Activated CD8-positive, alpha-beta memory T cell treated with anti-CD3 and anti-CD28 coated beads, Interleukin-2, amount 50 U/mL, for 48 hours (primary cell): ENCODE measurements around the gene PCNX3.
"Not testable (repeated sequence)": the region's sequence is repeated elsewhere in the genome, so short reads cannot be mapped to it uniquely, and the experiment has no call there.

Source experiments
- DNase-seq: peaks from one replicate; pipeline ENCODE4 v3.0.0-alpha.2; 2020

The PCNX3 gene

DNA sequence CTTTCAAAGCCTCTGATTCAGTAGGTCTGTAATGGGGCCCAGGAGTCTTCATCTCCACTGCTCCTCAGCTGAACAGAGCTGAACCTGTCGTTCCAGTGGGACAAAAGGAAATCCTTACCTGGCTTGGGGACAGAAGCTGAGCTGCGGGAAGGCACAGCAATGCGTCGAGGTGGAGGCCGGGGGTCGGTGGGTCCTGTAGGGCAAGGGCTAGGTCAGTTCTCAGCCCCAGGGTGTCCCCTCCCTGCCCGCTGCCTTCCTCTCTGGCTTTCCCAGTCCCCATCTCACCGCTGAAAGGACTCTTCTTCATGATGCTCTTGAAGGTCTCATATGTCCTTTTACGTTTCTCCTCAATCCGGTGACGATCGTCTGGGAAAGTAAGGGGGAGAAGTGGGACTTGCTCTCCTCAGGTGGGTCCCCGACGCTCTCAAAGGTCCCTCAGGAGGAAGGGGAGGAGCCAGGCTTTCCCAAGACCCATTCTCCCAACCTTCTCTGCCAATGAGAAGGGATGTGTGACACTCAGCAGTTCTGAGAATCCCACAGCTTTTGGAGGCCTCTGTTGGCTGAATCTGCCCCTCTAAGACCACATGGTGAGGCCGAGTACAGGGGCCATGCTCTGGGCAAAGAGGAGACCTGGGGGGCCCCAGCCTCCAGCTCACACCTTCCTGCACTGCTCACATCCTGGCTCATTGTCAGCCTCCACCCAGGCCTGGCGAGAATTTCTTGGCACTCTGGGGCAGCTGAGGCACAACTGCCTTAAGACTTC lies 40.2 kb downstream of the PCNX3 start:
- DNase-seq, result peak; percentile 54

GRCh38 chr11:65657426-65657825 lies 41.9 kb downstream of the PCNX3 start:
- no peak for DNase-seq

DNA sequence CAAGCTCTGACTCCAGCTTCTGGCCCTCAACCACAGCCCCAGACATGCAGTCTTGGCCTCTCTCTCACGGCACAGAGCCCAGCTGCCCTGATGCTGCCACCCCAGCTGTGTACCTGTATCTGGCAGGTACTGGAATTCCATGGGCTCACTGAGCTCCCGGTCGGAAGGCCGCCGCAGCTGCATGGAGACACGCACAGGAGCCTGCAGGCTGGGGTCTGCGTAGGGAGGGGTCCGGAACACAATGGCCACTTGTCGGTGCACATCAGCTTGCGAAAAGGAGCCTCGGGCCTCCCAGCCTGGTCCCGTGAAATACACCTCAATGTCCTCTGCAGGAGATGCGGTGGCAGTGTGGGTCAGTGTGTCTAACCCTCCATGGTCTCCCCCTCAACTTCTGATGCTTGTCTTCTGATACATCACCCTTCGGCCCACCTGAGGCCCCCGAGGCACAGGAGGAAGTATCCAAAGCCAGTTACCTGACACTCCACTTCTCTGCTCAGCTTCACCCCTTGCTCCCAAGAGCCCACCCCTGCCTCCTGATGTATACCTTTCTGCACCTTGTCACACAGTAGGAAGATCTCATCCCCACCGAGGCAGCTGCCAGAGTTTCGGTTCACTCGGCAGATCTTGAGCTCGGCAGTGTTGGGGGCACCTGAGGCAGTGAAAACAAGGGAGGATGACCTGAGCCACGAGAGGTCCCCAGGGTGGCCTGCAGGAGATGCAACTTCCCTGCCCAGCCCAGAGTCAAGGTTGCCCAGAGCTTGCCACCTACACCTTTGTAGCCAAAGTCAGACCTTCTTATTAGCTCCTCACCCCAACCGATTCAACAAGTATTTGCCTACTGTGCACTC lies 42.8 kb downstream of the PCNX3 start:
- no peak for DNase-seq

- DNase-seq, result no peak
Observed at GRCh38 chr11:65660038-65660437, 44.5 kb downstream of the PCNX3 start.

- not testable (repeated sequence) for DNase-seq
Observed at GRCh38 chr11:65660908-65661307, 45.3 kb downstream of the PCNX3 start.

DNA sequence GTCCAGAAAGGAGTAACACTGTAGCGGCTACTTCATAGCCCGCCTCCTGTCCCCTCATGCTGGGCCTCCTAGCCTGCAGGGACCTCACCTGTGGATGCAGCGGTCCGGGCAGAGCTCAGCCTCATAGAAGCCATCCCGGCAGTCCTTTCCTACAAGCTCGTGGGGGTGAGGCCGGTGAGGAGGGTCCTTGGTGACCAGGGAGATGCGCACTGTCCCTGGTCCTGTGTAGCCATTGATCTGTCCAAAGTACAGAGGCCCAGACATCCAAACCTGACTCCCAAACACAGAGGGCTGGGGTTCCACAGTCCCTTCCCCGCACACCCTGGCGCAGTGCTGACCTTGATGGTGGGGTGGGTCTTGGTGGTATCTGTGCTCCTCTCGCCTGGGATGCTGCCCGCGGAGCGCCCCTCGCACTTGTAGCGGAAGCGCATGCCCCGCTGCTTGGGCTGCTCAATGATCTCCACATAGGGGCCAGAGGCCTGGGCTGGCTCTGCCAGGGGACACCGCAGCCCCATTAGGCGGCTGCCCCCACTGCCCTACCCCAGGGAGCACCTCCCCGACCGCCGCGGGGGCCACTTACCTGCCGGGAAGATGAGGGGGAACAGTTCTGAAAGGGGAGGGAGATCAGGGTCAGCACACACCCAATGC lies 46.1 kb downstream of the PCNX3 start:
- peak; percentile 56 for DNase-seq

DNA sequence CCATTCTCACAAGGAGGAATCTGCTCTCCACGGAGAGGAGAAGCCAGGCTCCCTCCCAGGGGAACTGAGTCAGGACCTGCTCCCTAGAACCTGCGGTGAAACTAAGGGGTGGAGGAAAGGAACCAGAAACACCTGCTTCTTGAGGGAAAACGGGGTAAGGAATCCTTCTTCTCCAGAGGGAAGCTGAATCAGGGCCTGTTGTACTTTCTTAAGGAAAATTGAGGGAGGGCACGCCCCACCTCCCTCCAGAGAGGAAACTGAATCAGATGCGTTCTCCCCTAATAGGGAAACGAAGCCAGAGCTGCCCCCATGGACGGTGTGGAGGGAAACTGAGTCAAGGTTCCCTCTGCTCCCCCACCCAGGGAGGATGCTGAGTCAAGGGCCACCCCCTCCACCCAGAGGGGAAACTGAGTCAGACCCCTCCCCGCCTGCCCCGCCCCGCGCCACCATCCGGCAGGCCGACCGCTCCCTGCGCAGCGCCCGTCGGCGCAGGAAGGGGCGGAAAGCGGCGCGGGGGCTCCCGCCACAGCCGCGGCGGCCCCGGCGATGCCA lies 46.7 kb downstream of the PCNX3 start:
- no peak for DNase-seq

- peak; percentile 94 for DNase-seq
Observed at GRCh38 chr11:65662799-65663638, 47.4 kb downstream of the PCNX3 start, which contains the start of gene RELA. RELA (minus strand) TSS chr11:65662916; CDS start chr11:65662832, 84 bp downstream.

GRCh38 chr11:65663639-65664200 lies 48.1 kb downstream of the PCNX3 start:
- peak; percentile 79 for DNase-seq

- DNase-seq, result no peak
Observed at GRCh38 chr11:65672180-65672860, 56.7 kb downstream of the PCNX3 start.

DNA sequence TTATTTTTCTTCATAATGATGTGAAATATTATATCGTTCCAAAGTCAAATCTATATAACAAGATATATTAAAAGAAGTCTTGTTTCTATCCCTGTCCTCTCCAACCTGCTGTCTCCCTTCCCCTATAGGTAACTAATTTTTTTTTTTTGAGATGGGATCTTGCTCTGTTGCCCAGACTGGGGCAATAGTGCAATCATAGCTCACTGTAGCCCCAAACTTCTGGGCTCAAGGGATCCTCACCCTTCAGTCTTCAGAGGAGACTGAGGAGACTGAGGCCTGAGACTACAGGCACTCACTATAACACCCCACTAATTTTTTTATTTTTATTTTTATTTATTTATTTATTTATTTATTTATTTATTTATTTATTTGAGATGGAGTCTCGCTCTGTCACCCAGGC lies 57.4 kb downstream of the PCNX3 start:
- no peak for DNase-seq

DNA sequence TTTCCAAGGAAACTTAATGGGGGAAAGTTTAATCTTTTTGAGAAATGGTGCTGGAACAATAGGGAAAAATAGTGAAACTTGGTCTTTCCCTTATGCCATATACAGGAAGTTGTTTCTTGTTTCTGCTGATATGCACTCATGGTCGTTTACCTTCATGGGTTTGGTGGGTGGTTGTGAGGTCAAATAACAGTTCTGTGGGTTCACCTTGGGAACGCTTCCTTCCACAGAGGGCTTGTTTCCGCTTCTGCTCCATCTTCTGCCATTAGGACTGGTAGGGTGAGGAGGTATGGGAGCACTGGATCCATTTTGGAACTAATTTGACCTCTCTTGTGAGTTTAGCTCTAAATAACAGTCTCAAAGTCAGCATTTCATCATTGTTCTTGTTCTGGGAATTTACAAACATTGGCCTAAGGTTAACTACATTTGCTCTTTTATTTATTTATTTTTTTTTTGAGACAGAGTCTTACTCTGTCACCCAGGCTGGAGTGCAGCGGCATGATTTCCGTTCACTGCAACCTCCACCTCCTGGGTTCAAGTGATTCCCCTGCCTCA lies 64.7 kb downstream of the PCNX3 start:
- no peak for DNase-seq

DNA sequence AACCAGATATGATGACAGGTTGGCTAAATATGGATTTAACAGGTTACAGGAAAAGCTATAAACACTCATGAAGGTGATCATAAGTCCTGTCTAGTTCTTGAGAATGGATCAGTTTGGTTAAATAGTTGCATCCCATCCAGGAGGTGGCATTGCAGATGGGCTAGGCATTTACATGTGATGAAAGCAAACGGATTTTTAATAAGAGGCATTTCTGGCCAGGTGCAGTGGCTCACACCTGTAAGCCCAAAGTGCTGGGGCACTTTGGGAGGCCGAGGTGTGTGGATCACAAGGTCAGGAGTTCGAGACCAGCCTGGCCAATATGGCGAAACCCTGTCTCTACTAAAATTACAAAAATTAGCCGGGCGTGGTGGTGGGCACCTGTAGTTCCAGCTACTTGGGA lies 67.9 kb downstream of the PCNX3 start:
- not testable (repeated sequence) for DNase-seq

GRCh38 chr11:65685981-65686380 lies 70.4 kb downstream of the PCNX3 start:
- no peak for DNase-seq
